OCI-LY1 (cell line): ENCODE data around the gene IL22RA2.

ENCODE experiments used
- H2AFZ ChIP-seq: fragments of 200-600 bp; sonication (generic), shearing (Covaris generic); 2 replicates; pipeline ENCODE4 v1.6.0; 2014; ENCODE audit warnings: antibody characterized with exemption, mild to moderate bottlenecking, low read length
- H3F3A ChIP-seq: fragments of 200-600 bp; sonication (generic), shearing (Covaris generic); 2 replicates; pipeline ENCODE4 v1.6.0; 2014; ENCODE audit warnings: mild to moderate bottlenecking, antibody characterized with exemption, low read length, moderate library complexity; ENCODE audit not compliant: insufficient read depth
- H3K27ac ChIP-seq: fragments of 200-600 bp; sonication (generic); 2 replicates; pipeline ENCODE4 v1.5.1; 2014; ENCODE audit warnings: low read length, mixed run types, mild to moderate bottlenecking, low read depth; ENCODE audit not compliant: poor library complexity, severe bottlenecking
- H3K27me3 ChIP-seq: fragments of 200-600 bp; sonication (generic); 2 replicates; pipeline ENCODE4 v1.6.0; 2014; ENCODE audit warnings: antibody characterized with exemption, mild to moderate bottlenecking, low read length, moderate library complexity; ENCODE audit not compliant: insufficient read depth
- H3K36me3 ChIP-seq: fragments of 200-600 bp; sonication (generic); 2 replicates; pipeline ENCODE4 v1.6.1; 2014; ENCODE audit warnings: mild to moderate bottlenecking, antibody characterized with exemption, low read length, moderate library complexity, mixed read lengths; ENCODE audit not compliant: insufficient read depth
- H3K4me1 ChIP-seq: fragments of 200-600 bp; sonication (generic); 2 replicates; pipeline ENCODE4 v1.5.1; 2014; ENCODE audit warnings: mild to moderate bottlenecking, low read length, moderate library complexity; ENCODE audit not compliant: insufficient read depth, severe bottlenecking
- H3K4me2 ChIP-seq: fragments of 200-600 bp; sonication (generic), shearing (Covaris generic); 2 replicates; pipeline ENCODE4 v1.6.1; 2014; ENCODE audit warnings: low read length
- H3K4me3 ChIP-seq: fragments of 200-600 bp; sonication (generic); 2 replicates; pipeline ENCODE4 v1.5.1; 2014; ENCODE audit warnings: low read length, low read depth, mild to moderate bottlenecking, mixed read lengths; ENCODE audit not compliant: poor library complexity, severe bottlenecking
- H3K79me2 ChIP-seq: fragments of 200-600 bp; shearing (Covaris generic); 2 replicates; pipeline ENCODE4 v1.6.1; 2016; ENCODE audit warnings: mixed run types, low read length, mixed read lengths; ENCODE audit not compliant: insufficient read depth
- H3K9ac ChIP-seq: fragments of 200-600 bp; sonication (generic), shearing (Covaris generic); 2 replicates; pipeline ENCODE4 v1.6.1; 2014; ENCODE audit warnings: mild to moderate bottlenecking, low read length, mixed read lengths
- H3K9me2 ChIP-seq: fragments of 200-600 bp; sonication (generic), shearing (Covaris generic); 2 replicates; pipeline ENCODE4 v1.6.1; 2014; ENCODE audit warnings: low read depth, mild to moderate bottlenecking, low read length, mixed read lengths
- H3K9me3 ChIP-seq: fragments of 200-600 bp; shearing (Covaris generic); 2 replicates; pipeline ENCODE4 v1.6.1; 2014; ENCODE audit warnings: low read length, mixed read lengths
- H4K20me1 ChIP-seq: fragments of 200-600 bp; sonication (generic), shearing (Covaris generic); 2 replicates; pipeline ENCODE4 v1.6.0; 2016; ENCODE audit warnings: mild to moderate bottlenecking, low read length; ENCODE audit not compliant: insufficient read depth
- CTCF ChIP-seq: fragments of 200-600 bp; sonication (generic), shearing (Covaris generic); IDR thresholded peaks from 2 replicates; pipeline ENCODE4 v1.5.1; 2017; ENCODE audit warnings: mild to moderate bottlenecking, antibody characterized with exemption, low read length, moderate library complexity, mixed read lengths
- EZH2 ChIP-seq: fragments of 200-600 bp; sonication (generic), shearing (Covaris generic); IDR thresholded peaks from 2 replicates; pipeline ENCODE4 v1.8.0; 2017; ENCODE audit warnings: borderline replicate concordance, mixed run types, mild to moderate bottlenecking, antibody characterized with exemption, low read length, moderate library complexity, mixed read lengths

IL22RA2 gene

GRCh38 chr6:137155830-137156229 lies 17.6 kb downstream of the IL22RA2 start:
- TF ChIP-seq CTCF (no peak), EZH2 (no peak)
- no peaks in the 10 kb centered on the region for H3K9me2 ChIP-seq
- no peaks in the 10 kb centered on the region for H3K4me1 ChIP-seq
- H3K4me2 ChIP-seq = no peak overlapping the region
- H3K36me3 ChIP-seq = no peaks in the 10 kb centered on the region
- no peaks in the 10 kb centered on the region for H3K27me3 ChIP-seq
- H3K79me2 ChIP-seq = no peaks in the 10 kb centered on the region
- H3F3A ChIP-seq = no peaks in the 10 kb centered on the region
- H2AFZ ChIP-seq = no peak overlapping the region
- no peak overlapping the region for H3K4me3 ChIP-seq
- no peaks in the 10 kb centered on the region for H3K9me3 ChIP-seq
- no peaks in the 10 kb centered on the region for H4K20me1 ChIP-seq
- H3K9ac ChIP-seq = no peak overlapping the region
- no peak overlapping the region for H3K27ac ChIP-seq

- no peak for TF ChIP-seq EZH2
- no peak for TF ChIP-seq CTCF
- no peak overlapping the region for H3K4me3 ChIP-seq
- no peaks in the 10 kb centered on the region for H3K4me1 ChIP-seq
- H3K79me2 ChIP-seq = no peaks in the 10 kb centered on the region
- H3K27ac ChIP-seq = no peak overlapping the region
- H3K36me3 ChIP-seq = no peaks in the 10 kb centered on the region
- H4K20me1 ChIP-seq = no peaks in the 10 kb centered on the region
- no peaks in the 10 kb centered on the region for H3K9me2 ChIP-seq
- H3K9me3 ChIP-seq = no peaks in the 10 kb centered on the region
- no peak overlapping the region for H3K9ac ChIP-seq
- H3K4me2 ChIP-seq = no peak overlapping the region
- no peaks in the 10 kb centered on the region for H3F3A ChIP-seq
- H3K27me3 ChIP-seq = no peaks in the 10 kb centered on the region
- no peak overlapping the region for H2AFZ ChIP-seq
Observed at GRCh38 chr6:137150072-137150471, 23.4 kb downstream of the IL22RA2 start.

GRCh38 chr6:137149035-137149393 lies 24.4 kb downstream of the IL22RA2 start:
- no peak overlapping the region for H3K4me3 ChIP-seq
- no peaks in the 10 kb centered on the region for H4K20me1 ChIP-seq
- H3F3A ChIP-seq = no peaks in the 10 kb centered on the region
- H3K4me2 ChIP-seq = no peak overlapping the region
- TF ChIP-seq CTCF = no peak
- no peak for TF ChIP-seq EZH2
- no peaks in the 10 kb centered on the region for H3K4me1 ChIP-seq
- no peaks in the 10 kb centered on the region for H3K36me3 ChIP-seq
- no peaks in the 10 kb centered on the region for H3K27me3 ChIP-seq
- no peak overlapping the region for H3K9ac ChIP-seq
- no peaks in the 10 kb centered on the region for H3K9me2 ChIP-seq
- H3K27ac ChIP-seq = no peak overlapping the region
- no peak overlapping the region for H2AFZ ChIP-seq
- no peaks in the 10 kb centered on the region for H3K79me2 ChIP-seq
- no peaks in the 10 kb centered on the region for H3K9me3 ChIP-seq
